IMR-90 (cell line): Measurements from ENCODE around the gene SPTB. TPM values are rescaled to one million over a fixed set of nuclear protein-coding genes. Genes with fewer than 3 reads are reported as not detected.
A peak's percentile ranks its signal among the peaks of the same experiment; 100 is the strongest.

Experiments
- ATAC-seq: fragments of 200-7000 bp; cut with Tn5 transposase; 2 replicates; pipeline ENCODE4 v1.9.1; 2020; ENCODE audit warnings: low read depth, mild to moderate bottlenecking, moderate library complexity
- BruUV-seq: library from RNA; stranded (reverse); fragments of 400-500 nt; replicated peaks from 2 replicates; lab custom pipeline; 2021; lab: Mats Ljungman, UMichigan
- CTCF ChIA-PET: fragments of 300-600 bp; formaldehyde crosslinking; extraction: SDS; loops from one replicate; lab custom pipeline; 2021; ENCODE audit warnings: antibody characterized with exemption; lab: Yijun Ruan, JAX
- POLR2A ChIA-PET: fragments of 300-600 bp; sonication (Branson Sonifier 250); formaldehyde crosslinking; loops from one replicate; lab custom pipeline; 2022; ENCODE audit warnings: antibody characterized with exemption; ENCODE audit not compliant: unreplicated experiment; lab: Charles Lee
- DNase-seq: peaks from one replicate; pipeline ENCODE4 v3.0.0; 2013
- H2AFZ ChIP-seq: replicated peaks from 2 replicates; pipeline ENCODE3; 2013; ENCODE audit warnings: low read length, mild to moderate bottlenecking; ENCODE audit not compliant: poor library complexity
- H2AK5ac ChIP-seq: 2 replicates; pipeline ENCODE4 v1.6.1; 2013; ENCODE audit warnings: low read depth, low read length, inconsistent platforms
- H2AK9ac ChIP-seq: replicated peaks from 2 replicates; pipeline ENCODE3; 2013; ENCODE audit warnings: mild to moderate bottlenecking, low read depth, low read length, moderate library complexity; ENCODE audit not compliant: poor library complexity
- H2BK120ac ChIP-seq: 2 replicates; pipeline ENCODE4 v1.6.1; 2013; ENCODE audit warnings: low read depth, low read length, inconsistent platforms
- H2BK15ac ChIP-seq: 3 replicates; pipeline ENCODE4 v1.6.1; 2013; ENCODE audit warnings: low read depth, low read length, inconsistent platforms
- H2BK20ac ChIP-seq: 2 replicates; pipeline ENCODE4 v1.6.1; 2013; ENCODE audit warnings: low read depth, mild to moderate bottlenecking, inconsistent platforms, low read length, moderate library complexity
- H2BK5ac ChIP-seq: 2 replicates; pipeline ENCODE4 v1.6.1; 2013; ENCODE audit warnings: mild to moderate bottlenecking, low read depth, low read length, inconsistent platforms; ENCODE audit not compliant: poor library complexity, severe bottlenecking
- H3K14ac ChIP-seq: replicated peaks from 2 replicates; pipeline ENCODE4 v1.6.1; 2013; ENCODE audit warnings: low read depth, low read length, inconsistent platforms
- H3K18ac ChIP-seq: 2 replicates; pipeline ENCODE4 v1.6.1; 2013; ENCODE audit warnings: low read depth, low read length, control low read depth
- H3K23ac ChIP-seq: 2 replicates; pipeline ENCODE4 v1.6.1; 2013; ENCODE audit warnings: low read depth, low read length, inconsistent platforms
- H3K27ac ChIP-seq: 2 replicates; pipeline ENCODE4 v1.5.1; 2013; ENCODE audit warnings: mild to moderate bottlenecking, control low read depth, low read length; ENCODE audit not compliant: insufficient read depth
- H3K27me3 ChIP-seq: 2 replicates; pipeline ENCODE4 v1.6.1; 2013; ENCODE audit warnings: low read length; ENCODE audit not compliant: control insufficient read depth, insufficient read depth
- H3K36me3 ChIP-seq: 2 replicates; pipeline ENCODE4 v1.6.1; 2013; ENCODE audit warnings: low read length, mixed read lengths; ENCODE audit not compliant: control insufficient read depth, insufficient read depth
- H3K4ac ChIP-seq: 2 replicates; pipeline ENCODE4 v1.6.1; 2013; ENCODE audit warnings: low read depth, low read length, inconsistent platforms
- H3K4me1 ChIP-seq: 2 replicates; pipeline ENCODE4 v1.6.1; 2013; ENCODE audit warnings: low read length, mixed read lengths; ENCODE audit not compliant: control insufficient read depth, insufficient read depth
- H3K4me2 ChIP-seq: 2 replicates; pipeline ENCODE4 v1.6.1; 2013; ENCODE audit warnings: low read depth, mild to moderate bottlenecking, control low read depth, low read length, moderate library complexity
- H3K4me3 ChIP-seq: 2 replicates; pipeline ENCODE4 v1.5.1; 2013; ENCODE audit warnings: low read depth, mild to moderate bottlenecking, control low read depth, low read length, moderate library complexity; ENCODE audit not compliant: insufficient read depth
- H3K56ac ChIP-seq: 2 replicates; pipeline ENCODE4 v1.6.1; 2013; ENCODE audit warnings: low read length, inconsistent platforms; ENCODE audit not compliant: insufficient read depth; ENCODE audit errors: extremely low read depth
- H3K79me1 ChIP-seq, 2 experiments: 2 replicates each; pipeline ENCODE4 v1.6.1; 2013; ENCODE audit warnings: low read length in 2 of 2, inconsistent platforms in 1 of 2, low read depth in 1 of 2
- H3K9ac ChIP-seq: 2 replicates; pipeline ENCODE4 v1.6.1; 2013; ENCODE audit warnings: low read depth, low read length, control low read depth
- H3K9me1 ChIP-seq: 2 replicates; pipeline ENCODE4 v1.6.1; 2013; ENCODE audit warnings: low read length, inconsistent platforms; ENCODE audit not compliant: insufficient read depth
- H3K9me3 ChIP-seq: 2 replicates; pipeline ENCODE4 v1.6.1; 2013; ENCODE audit warnings: low read length; ENCODE audit not compliant: control insufficient read depth, insufficient read depth
- H4K20me1 ChIP-seq: 2 replicates; pipeline ENCODE4 v1.6.1; 2013; ENCODE audit warnings: low read length, inconsistent platforms; ENCODE audit not compliant: insufficient read depth
- H4K5ac ChIP-seq: 2 replicates; pipeline ENCODE4 v1.6.1; 2013; ENCODE audit warnings: mild to moderate bottlenecking, low read depth, low read length, control low read depth
- H4K8ac ChIP-seq, 2 experiments: 2 replicates each; pipeline ENCODE4 v1.6.1; 2013; ENCODE audit warnings: low read depth in 2 of 2, low read length in 2 of 2, control low read depth in 1 of 2, inconsistent platforms in 1 of 2
- H4K91ac ChIP-seq: 2 replicates; pipeline ENCODE4 v1.6.1; 2013; ENCODE audit warnings: low read depth, low read length, inconsistent platforms; ENCODE audit not compliant: insufficient read depth
- CEBPB ChIP-seq: IDR thresholded peaks from 2 replicates; pipeline ENCODE4 v1.6.1; 2012; ENCODE audit warnings: low read depth, low read length, improper control_type of control experiment
- ELK1 ChIP-seq: fragments of 150-350 bp; IDR thresholded peaks from 2 replicates; pipeline ENCODE4 v1.6.1; 2016; ENCODE audit warnings: low read depth, mild to moderate bottlenecking, low read length, moderate library complexity, borderline replicate concordance
- FOS ChIP-seq: fragments of 150-350 bp; IDR thresholded peaks from 2 replicates; pipeline ENCODE4 v1.6.1; 2016; ENCODE audit warnings: low read depth, low read length
- MXI1 ChIP-seq: IDR thresholded peaks from 2 replicates; pipeline ENCODE4 v1.6.1; 2012; ENCODE audit warnings: low read depth, mild to moderate bottlenecking, low read length, moderate library complexity, borderline replicate concordance
- WGBS, 2 experiments: methylation state at CpG; one replicate each; pipeline versions ENCODE4 v1.1.5 to v1.1.7; 2013; ENCODE audit warnings: missing lambda C conversion rate in 2 of 2; ENCODE audit not compliant: insufficient read length in 1 of 2; ENCODE audit errors: extremely low coverage in 2 of 2; 5-methylcytosine and 5-hydroxymethylcytosine counted together
- dilution Hi-C: fragments of 300-500 bp; cut with HindIII; formaldehyde crosslinking; loops from one replicate; pipeline ENCODE4 v1.14.3; 2018; ENCODE audit warnings: low sequenced_read_pairs; ENCODE audit not compliant: unreplicated experiment
- in situ Hi-C: fragments of 300-500 bp; cut with MboI; formaldehyde crosslinking; loops from 3 replicates; pipeline ENCODE4 v1.14.3; 2019; ENCODE audit warnings: low sequenced_read_pairs, inconsistent platforms, mixed read lengths
- intact Hi-C: fragments of 100-400 bp; cut with micrococcal nuclease; formaldehyde crosslinking; loops from 2 replicates; pipeline ENCODE4 v1.10.0; 2022
- polyA plus RNA-seq, 3 experiments: library from polyadenylated mRNA; depleted of rRNA; stranded (reverse); fragments of >200 nt; gene quantifications; 2 replicates each; pipeline ENCODE4 v1.2.3, GENCODE V29; 2012; ENCODE audit warnings: low replicate concordance in 1 of 3
- total RNA-seq: library from RNA; depleted of rRNA; stranded (reverse); fragments of >200 nt; gene quantifications from 2 replicates; pipeline ENCODE4 v1.2.3, GENCODE V29; 2012

The SPTB gene
- total and polyA plus RNA-seq, 2 of the 4 experiments (the other 2 are of a cell fraction) = under 0.01 to 0.07 TPM

- CTCF ChIA-PET = interaction anchor here (0.5 kb wide), 1 partner anchor 177 kb away, joined by 3 read pairs; no protein-coding TSS in a partner anchor
- Histone ChIP-seq H3K27ac (no peak overlapping the region), H2AFZ (no peak overlapping the region), H2AK5ac (no peak overlapping the region), H3K4me3 (no peak overlapping the region), H4K8ac (no peak overlapping the region), H3K9ac (no peak overlapping the region), H2BK15ac (no peak overlapping the region), H3K79me1 (peaks cover 9 to 13% of the 10 kb centered on the region in 2 experiments), H3K4ac (no peak overlapping the region), H3K56ac (no peak overlapping the region), H3K23ac (no peak overlapping the region), H2BK20ac (no peak overlapping the region), H3K14ac (no peak overlapping the region), H4K5ac (no peak overlapping the region), H3K4me2 (no peak overlapping the region), H4K91ac (no peak overlapping the region), H3K9me1 (peaks cover 9% of the 10 kb centered on the region), H3K9me3 (peaks cover 7% of the 10 kb centered on the region), H2AK9ac (peak overlapping the region; percentile 20), H3K27me3 (no peaks in the 10 kb centered on the region), H3K18ac (no peak overlapping the region), H2BK5ac (no peak overlapping the region), H4K20me1 (no peaks in the 10 kb centered on the region; the same call in 1 of the 2 replicates), H3K4me1 (peaks cover under 1% of the 10 kb centered on the region; the same call in 1 of the 2 replicates), H3K36me3 (no peaks in the 10 kb centered on the region), H2BK120ac (no peak overlapping the region)
- DNase-seq (no peak), ATAC-seq (no peak)
- POLR2A ChIA-PET = interaction anchor here (0.6 kb wide), 1 partner anchor 31 kb away, joined by 3 read pairs; no protein-coding TSS in a partner anchor
- in situ Hi-C loops (no loop called here), dilution Hi-C loops (no loop called here), intact Hi-C loops (no loop called here)
- TF ChIP-seq ELK1 = no peak
- no peak for TF ChIP-seq MXI1
- TF ChIP-seq FOS = no peak
- TF ChIP-seq CEBPB = no peak
- WGBS, 2 experiments = 100% methylated on average over 1 of the region's 5 CpGs; no CpG with 5 or more reads in 1 of the 2 experiments
- no TSS peak for BruUV-seq
These were observed 165.2 kb downstream of the SPTB start for GRCh38 chr14:64714432-64715025.
